ENCODE measurements around the gene ZNF367.

DNA sequence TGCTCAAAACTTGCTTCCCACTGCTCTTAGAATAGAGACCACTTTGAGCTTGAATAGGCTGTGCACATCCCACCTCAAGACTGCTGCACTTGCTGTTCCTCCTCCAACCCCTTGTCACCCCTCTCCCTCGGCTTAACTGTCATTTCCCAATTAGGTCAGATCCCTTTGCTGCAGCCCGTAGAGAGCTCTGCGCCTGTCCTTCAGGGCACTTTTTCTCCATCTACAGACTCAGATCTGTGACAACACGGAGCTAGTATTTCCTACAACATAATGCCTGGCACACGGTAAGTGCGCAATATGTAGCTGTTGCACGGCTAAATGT lies 31.3 kb upstream of the ZNF367 start:
- no peak for TF ChIP-seq GATA2 (IDR thresholded peaks at IDR 0.05; ENCODE audit: low read depth, low read length)
- no peak for TF ChIP-seq GATA3 (IDR thresholded peaks at IDR 0.05; ENCODE audit: low read depth, low read length)
